ENCODE results near the gene CACHD1. TPM values are rescaled to one million over a fixed set of nuclear protein-coding genes. Genes with fewer than 3 reads are reported as not detected.

Gene CACHD1
- polyA plus RNA-seq, 1 of the 3 experiments (the other 2 are of a cell fraction), result 2.2 TPM

- 92% methylated on average over 1 of the region's 2 CpGs for WGBS (ENCODE audit: low lambda C conversion rate)
- no peak overlapping the region for H2AFZ ChIP-seq (ENCODE audit: low read depth)
- H3F3A ChIP-seq (replicated peaks; ENCODE audit: insufficient read depth), result peaks cover 10% of the 10 kb centered on the region
- H3K27ac ChIP-seq (ENCODE audit: low read depth in 2 of 2, low read length in 1 of 2), result peak overlapping the region in 1 of 2 experiments; percentile 19; a peak in 1 of 4 replicates
- H3K4me2 ChIP-seq, result no peak overlapping the region
- no peaks in the 10 kb centered on the region for H3K27me3 ChIP-seq (ENCODE audit: insufficient read depth)
- ChIA-PET POLR2A (interaction anchor here (0.6 kb wide), 1 partner anchor 604 kb away, joined by 3 read pairs; no protein-coding TSS in a partner anchor), CTCF (interaction anchor here (0.6 to 1.4 kb wide), 4 partner anchors 27 to 589 kb away, joined by 3 to 6 read pairs (median 4); no protein-coding TSS in a partner anchor)
- H3K9ac ChIP-seq, result no peak overlapping the region
- H3K9me2 ChIP-seq, result no peaks in the 10 kb centered on the region
- TF ChIP-seq NFIC (IDR thresholded peaks at IDR 0.05; ENCODE audit: borderline replicate concordance), result peak; percentile 65
- peak; percentile 48; the same call in 1 of the 2 replicates for TF ChIP-seq TCF12 (IDR thresholded peaks at IDR 0.05)
- 0 out of 2 replicates have a peak, but pooled peaks have one; percentile 13 for TF ChIP-seq MAX (IDR thresholded peaks at IDR 0.05; ENCODE audit: low read depth)
- TF ChIP-seq EZH2phosphoT487 (IDR thresholded peaks at IDR 0.05; ENCODE audit: borderline replicate concordance, low read depth), result no peak
- peaks cover 18% of the 10 kb centered on the region for H3K79me2 ChIP-seq (ENCODE audit: insufficient read depth)
- no peaks in the 10 kb centered on the region for H4K20me1 ChIP-seq (ENCODE audit: insufficient read depth)
- H3K36me3 ChIP-seq (replicated peaks in 1 of 2; ENCODE audit: control insufficient read depth in 1 of 2, insufficient read depth in 2 of 2, low read length in 1 of 2), result no peaks in the 10 kb centered on the region
- H3K4me1 ChIP-seq (ENCODE audit: control insufficient read depth in 1 of 2, insufficient read depth in 2 of 2, low read depth in 1 of 2, low read length in 1 of 2), result peaks cover 22 to 30% of the 10 kb centered on the region in 2 experiments
- DNase-seq, result peak; percentile 24
- H3K9me3 ChIP-seq, result no peaks in the 10 kb centered on the region
- no peak overlapping the region for H3K4me3 ChIP-seq (ENCODE audit: low read depth in 2 of 2, low read length in 1 of 2)
Observed at GRCh38 chr1:64474665-64475439, 4.9 kb downstream of the CACHD1 start.

- Histone ChIP-seq H4K20me1 (ENCODE audit: insufficient read depth) (no peaks in the 10 kb centered on the region), H2AFZ (ENCODE audit: low read depth) (no peak overlapping the region), H3K79me2 (ENCODE audit: insufficient read depth) (peaks cover 18% of the 10 kb centered on the region), H3K4me1 (ENCODE audit: control insufficient read depth in 1 of 2, insufficient read depth in 2 of 2, low read depth in 1 of 2, low read length in 1 of 2) (peaks cover 28 to 40% of the 10 kb centered on the region in 2 experiments), H3K9me3 (no peaks in the 10 kb centered on the region), H3K27ac (ENCODE audit: low read depth in 2 of 2, low read length in 1 of 2) (peak overlapping the region; percentile 28 to 34; a peak in 3 of 4 replicates), H3K9ac (no peak overlapping the region), H3K9me2 (no peaks in the 10 kb centered on the region), H3K4me2 (peak overlapping the region; percentile 34; the same call in 1 of the 2 replicates), H3F3A (replicated peaks; ENCODE audit: insufficient read depth) (peaks cover 10% of the 10 kb centered on the region), H3K36me3 (replicated peaks in 1 of 2; ENCODE audit: control insufficient read depth in 1 of 2, insufficient read depth in 2 of 2, low read length in 1 of 2) (no peaks in the 10 kb centered on the region), H3K4me3 (ENCODE audit: low read depth in 2 of 2, low read length in 1 of 2) (no peak overlapping the region), H3K27me3 (ENCODE audit: insufficient read depth) (no peaks in the 10 kb centered on the region)
- ChIA-PET CTCF (interaction anchor here (1.3 kb wide), 1 partner anchor 207 kb away, joined by 3 read pairs; no protein-coding TSS in a partner anchor), POLR2A (no interaction called here)
- no peak for DNase-seq
- 85% methylated on average over 4 of the region's 4 CpGs for WGBS (ENCODE audit: low lambda C conversion rate)
- TF ChIP-seq TCF12 (IDR thresholded peaks at IDR 0.05), result peak; percentile 33; the same call in 1 of the 2 replicates
- TF ChIP-seq MEF2A (IDR thresholded peaks at IDR 0.05; ENCODE audit: borderline replicate concordance, low read depth), result peak; percentile 80
- no peak for TF ChIP-seq RAD21 (IDR thresholded peaks at IDR 0.05; ENCODE audit: low read length)
- TF ChIP-seq SIN3A (IDR thresholded peaks at IDR 0.05; ENCODE audit: borderline replicate concordance, low read depth, low read length), result no peak
- no peak for TF ChIP-seq RCOR1 (IDR thresholded peaks at IDR 0.05; ENCODE audit: low read length)
- TF ChIP-seq EP300 (IDR thresholded peaks at IDR 0.05; ENCODE audit: borderline replicate concordance in 1 of 2, low read depth in 1 of 2, low read length in 1 of 2), result peak in 1 of 2 experiments; percentile 35; a peak in 1 of 4 replicates
- TF ChIP-seq ELF1 (IDR thresholded peaks at IDR 0.05), result peak; percentile 36; the same call in 1 of the 2 replicates
- no peak for TF ChIP-seq USF1 (IDR thresholded peaks at IDR 0.05; ENCODE audit: borderline replicate concordance, low read depth)
- TF ChIP-seq PBX3 (IDR thresholded peaks at IDR 0.05), result no peak; the same call in none of the 2 replicates
- no peak for TF ChIP-seq MAX (IDR thresholded peaks at IDR 0.05; ENCODE audit: low read depth)
- no peak for TF ChIP-seq EZH2phosphoT487 (IDR thresholded peaks at IDR 0.05; ENCODE audit: borderline replicate concordance, low read depth)
- no peak for TF ChIP-seq REST (IDR thresholded peaks at IDR 0.05; ENCODE audit: low read depth, low read length)
- no peak for TF ChIP-seq GABPA (IDR thresholded peaks at IDR 0.05; ENCODE audit: low read depth)
- no peak for TF ChIP-seq YY1 (IDR thresholded peaks at IDR 0.05; ENCODE audit: low read depth)
- TF ChIP-seq RXRA (IDR thresholded peaks at IDR 0.05; ENCODE audit: borderline replicate concordance, low read depth), result no peak
- TF ChIP-seq CHD2 (IDR thresholded peaks at IDR 0.05; ENCODE audit: low read length, partially characterized antibody), result no peak
- no peak for TF ChIP-seq GATA2 (CRISPR knock-in tag; IDR thresholded peaks at IDR 0.05)
- TF ChIP-seq NFIC (IDR thresholded peaks at IDR 0.05; ENCODE audit: borderline replicate concordance), result peak; percentile 50; the same call in 1 of the 2 replicates
Observed at GRCh38 chr1:64476251-64476952, 6.5 kb downstream of the CACHD1 start.
